ENCODE results near the gene NMT1.
A peak's percentile ranks its signal among the peaks of the same experiment; 100 is the strongest.

The NMT1 gene

GRCh38 chr17:45032174-45032541, 29.0 kb upstream of the NMT1 start:
- no peak for DNase-seq
- Histone ChIP-seq H3K4me3 (ENCODE audit: low read depth, low read length) (no peak overlapping the region), H3K27me3 (ENCODE audit: insufficient read depth, low read depth, severe bottlenecking) (no peaks in the 10 kb centered on the region), H3K27ac (no peak overlapping the region; the same call in 1 of the 2 replicates), H3K36me3 (peaks cover 74% of the 10 kb centered on the region), H3K9me3 (ENCODE audit: severe bottlenecking) (no peaks in the 10 kb centered on the region)
- TF ChIP-seq, protein P1, sequence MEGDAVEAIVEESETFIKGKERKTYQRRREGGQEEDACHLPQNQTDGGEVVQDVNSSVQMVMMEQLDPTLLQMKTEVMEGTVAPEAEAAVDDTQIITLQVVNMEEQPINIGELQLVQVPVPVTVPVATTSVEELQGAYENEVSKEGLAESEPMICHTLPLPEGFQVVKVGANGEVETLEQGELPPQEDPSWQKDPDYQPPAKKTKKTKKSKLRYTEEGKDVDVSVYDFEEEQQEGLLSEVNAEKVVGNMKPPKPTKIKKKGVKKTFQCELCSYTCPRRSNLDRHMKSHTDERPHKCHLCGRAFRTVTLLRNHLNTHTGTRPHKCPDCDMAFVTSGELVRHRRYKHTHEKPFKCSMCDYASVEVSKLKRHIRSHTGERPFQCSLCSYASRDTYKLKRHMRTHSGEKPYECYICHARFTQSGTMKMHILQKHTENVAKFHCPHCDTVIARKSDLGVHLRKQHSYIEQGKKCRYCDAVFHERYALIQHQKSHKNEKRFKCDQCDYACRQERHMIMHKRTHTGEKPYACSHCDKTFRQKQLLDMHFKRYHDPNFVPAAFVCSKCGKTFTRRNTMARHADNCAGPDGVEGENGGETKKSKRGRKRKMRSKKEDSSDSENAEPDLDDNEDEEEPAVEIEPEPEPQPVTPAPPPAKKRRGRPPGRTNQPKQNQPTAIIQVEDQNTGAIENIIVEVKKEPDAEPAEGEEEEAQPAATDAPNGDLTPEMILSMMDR (IDR thresholded peaks at IDR 0.05; ENCODE audit: low read depth, low read length) = no peak

DNA sequence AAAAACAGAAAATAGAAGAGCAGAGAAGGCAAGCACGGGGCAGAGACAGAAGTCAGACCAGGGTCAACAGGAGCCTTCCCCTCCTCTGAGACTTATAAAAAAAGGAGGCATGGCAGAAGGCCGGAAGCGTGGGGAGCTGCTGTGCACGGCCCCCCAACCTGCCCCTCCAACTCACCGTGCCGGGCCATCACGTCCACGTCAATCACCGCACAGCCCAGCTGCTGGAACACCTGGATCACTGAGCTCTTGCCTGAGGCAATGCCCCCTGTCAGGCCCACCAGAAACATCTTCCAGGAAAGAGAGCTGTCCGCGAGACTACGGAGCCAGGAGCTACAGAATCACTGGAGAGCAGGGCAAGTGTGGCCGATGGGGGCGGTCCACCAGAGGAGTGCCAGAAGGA, 26.5 kb upstream of the NMT1 start:
- peaks cover 64% of the 10 kb centered on the region for H3K36me3 ChIP-seq
- H3K9me3 ChIP-seq (ENCODE audit: severe bottlenecking) = no peaks in the 10 kb centered on the region
- DNase-seq = no peak
- H3K27me3 ChIP-seq (ENCODE audit: insufficient read depth, low read depth, severe bottlenecking) = no peaks in the 10 kb centered on the region
- H3K27ac ChIP-seq = no peak overlapping the region
- no peak overlapping the region for H3K4me3 ChIP-seq (ENCODE audit: low read depth, low read length)
- TF ChIP-seq, protein P1 (IDR thresholded peaks at IDR 0.05; ENCODE audit: low read depth, low read length) = no peak

GRCh38 chr17:45035848-45036247, 25.3 kb upstream of the NMT1 start:
- TF ChIP-seq, protein P1 (IDR thresholded peaks at IDR 0.05; ENCODE audit: low read depth, low read length) = no peak
- H3K27ac ChIP-seq = no peak overlapping the region
- H3K9me3 ChIP-seq (ENCODE audit: severe bottlenecking) = no peaks in the 10 kb centered on the region
- DNase-seq = no peak
- peaks cover 52% of the 10 kb centered on the region for H3K36me3 ChIP-seq
- no peak overlapping the region for H3K4me3 ChIP-seq (ENCODE audit: low read depth, low read length)
- H3K27me3 ChIP-seq (ENCODE audit: insufficient read depth, low read depth, severe bottlenecking) = no peaks in the 10 kb centered on the region

DNA sequence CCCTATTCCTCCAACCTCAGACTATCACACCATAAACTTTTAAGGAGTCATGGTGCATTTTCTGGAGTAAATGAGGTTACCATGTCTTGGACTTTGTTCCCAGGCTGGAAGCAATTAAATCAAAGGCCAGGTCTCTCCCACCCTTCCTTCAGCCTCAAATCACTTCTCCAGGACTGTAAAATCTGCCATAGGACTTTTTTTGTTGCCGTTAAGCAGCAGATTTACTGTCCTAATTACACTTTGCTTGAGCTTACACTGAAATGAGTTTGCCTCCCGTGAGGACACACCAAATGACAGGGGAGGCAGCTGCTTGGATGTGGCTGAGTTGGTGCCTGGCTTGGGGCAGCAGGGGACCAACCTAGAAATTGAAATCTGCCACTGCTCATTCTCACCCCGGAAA, 24.4 kb upstream of the NMT1 start:
- no peak overlapping the region for H3K4me3 ChIP-seq (ENCODE audit: low read depth, low read length)
- no peaks in the 10 kb centered on the region for H3K9me3 ChIP-seq (ENCODE audit: severe bottlenecking)
- peak overlapping the region; percentile 29; the same call in 1 of the 2 replicates for H3K27ac ChIP-seq
- peaks cover 43% of the 10 kb centered on the region for H3K36me3 ChIP-seq
- DNase-seq = peak; percentile 66
- TF ChIP-seq, protein P1 (IDR thresholded peaks at IDR 0.05; ENCODE audit: low read depth, low read length) = no peak
- no peaks in the 10 kb centered on the region for H3K27me3 ChIP-seq (ENCODE audit: insufficient read depth, low read depth, severe bottlenecking)

- TF ChIP-seq, protein P1 (IDR thresholded peaks at IDR 0.05; ENCODE audit: low read depth, low read length) = no peak
- Histone ChIP-seq H3K4me3 (ENCODE audit: low read depth, low read length) (no peak overlapping the region), H3K27me3 (ENCODE audit: insufficient read depth, low read depth, severe bottlenecking) (no peaks in the 10 kb centered on the region), H3K9me3 (ENCODE audit: severe bottlenecking) (no peaks in the 10 kb centered on the region), H3K27ac (no peak overlapping the region; the same call in 1 of the 2 replicates), H3K36me3 (peaks cover 21% of the 10 kb centered on the region)
- DNase-seq = no peak
Measured at GRCh38 chr17:45038728-45039634, 22.1 kb upstream of the NMT1 start.

Measured in WERI-Rb-1 (cell line).